Left lung (tissue), 10 donors: Measurements from ENCODE around the gene KRT8. TPM values are rescaled to one million over a fixed set of nuclear protein-coding genes. Genes with fewer than 3 reads are reported as not detected.
A peak's percentile ranks its signal among the peaks of the same experiment; 100 is the strongest.

Source experiments
- ATAC-seq: fragments of 200-7000 bp; cut with Tn5 transposase; one replicate; pipeline ENCODE4 v1.9.1; 2020; ENCODE audit warnings: moderate library complexity
- DNase-seq, 4 donors: peaks; one replicate each; pipeline ENCODE4 v3.0.0-alpha.2; 2013 to 2020
- H3K27ac ChIP-seq, 2 donors: fragments of 200-600 bp; sonication (generic) in 1 of 2; one replicate each; pipeline versions ENCODE4 v1.5.0 to v1.8.0; 2020 to 2021
- H3K27me3 ChIP-seq, 2 donors: fragments of 200-600 bp; sonication (generic) in 1 of 2; one replicate each; pipeline versions ENCODE4 v1.5.0 to v1.8.0; 2020 to 2021
- H3K36me3 ChIP-seq, 2 donors: fragments of 200-600 bp; sonication (generic) in 1 of 2; one replicate each; pipeline versions ENCODE4 v1.5.0 to v1.8.0; 2020 to 2021
- H3K4me1 ChIP-seq, 2 donors: fragments of 200-600 bp; one replicate each; pipeline ENCODE4 v1.8.0; 2021
- H3K4me3 ChIP-seq, 2 donors: fragments of 200-600 bp; sonication (generic) in 1 of 2; one replicate each; pipeline versions ENCODE4 v1.5.0 to v1.8.0; 2020 to 2021; ENCODE audit warnings: mild to moderate bottlenecking in 1 of 2
- H3K9me3 ChIP-seq, 2 donors: fragments of 200-600 bp; sonication (generic) in 1 of 2; one replicate each; pipeline versions ENCODE4 v1.5.0 to v1.8.0; 2020 to 2021
- intact Hi-C, 2 donors: fragments of 100-400 bp; cut with DNase I; formaldehyde crosslinking; loops; one replicate each; pipeline versions ENCODE4 v1.11.2 to v1.14.2; 2022
- polyA plus RNA-seq, 6 donors: library from polyadenylated mRNA; unstranded; fragments of 120-200 nt; gene quantifications; one replicate each; pipeline ENCODE4 v1.2.1, GENCODE V29; 2013; ENCODE audit not compliant: insufficient read length in 6 of 6
- total RNA-seq, 2 donors: library from RNA; stranded (reverse); fragmentation: NEBNext Ultra II Directional; extraction: Animal tissue kit (Norgen Biotek cat#: 25700); gene quantifications; one replicate each; pipeline ENCODE4 v1.2.1, GENCODE V29; 2021
- TF ChIP-seq, protein P1 (sequence below), 2 donors: fragments of 200-600 bp; sonication (generic) in 1 of 2; IDR thresholded peaks; one replicate each; pipeline versions ENCODE4 v1.5.0 to v1.8.0; 2021; ENCODE audit warnings: antibody characterized with exemption in 2 of 2
- donor health status: DM: no; HTN: yes; CAD: no.
- donor health status: DM: no; HTN: no; CAD: no.

The KRT8 gene
- total and polyA plus RNA-seq, 8 donors: 159 to 1,126 (median 207) TPM

GRCh38 chr12:52901715-52902541, 2.9 kb downstream of the KRT8 start:
- H3K27me3 ChIP-seq: peaks cover 0 to 4% of the 10 kb centered on the region in 2 donors
- H3K36me3 ChIP-seq: peaks cover 0 to 29% of the 10 kb centered on the region in 2 donors
- intact Hi-C loops: no loop called here
- TF ChIP-seq, protein P1, sequence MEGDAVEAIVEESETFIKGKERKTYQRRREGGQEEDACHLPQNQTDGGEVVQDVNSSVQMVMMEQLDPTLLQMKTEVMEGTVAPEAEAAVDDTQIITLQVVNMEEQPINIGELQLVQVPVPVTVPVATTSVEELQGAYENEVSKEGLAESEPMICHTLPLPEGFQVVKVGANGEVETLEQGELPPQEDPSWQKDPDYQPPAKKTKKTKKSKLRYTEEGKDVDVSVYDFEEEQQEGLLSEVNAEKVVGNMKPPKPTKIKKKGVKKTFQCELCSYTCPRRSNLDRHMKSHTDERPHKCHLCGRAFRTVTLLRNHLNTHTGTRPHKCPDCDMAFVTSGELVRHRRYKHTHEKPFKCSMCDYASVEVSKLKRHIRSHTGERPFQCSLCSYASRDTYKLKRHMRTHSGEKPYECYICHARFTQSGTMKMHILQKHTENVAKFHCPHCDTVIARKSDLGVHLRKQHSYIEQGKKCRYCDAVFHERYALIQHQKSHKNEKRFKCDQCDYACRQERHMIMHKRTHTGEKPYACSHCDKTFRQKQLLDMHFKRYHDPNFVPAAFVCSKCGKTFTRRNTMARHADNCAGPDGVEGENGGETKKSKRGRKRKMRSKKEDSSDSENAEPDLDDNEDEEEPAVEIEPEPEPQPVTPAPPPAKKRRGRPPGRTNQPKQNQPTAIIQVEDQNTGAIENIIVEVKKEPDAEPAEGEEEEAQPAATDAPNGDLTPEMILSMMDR (IDR thresholded peaks at IDR 0.05): no peak
- no peak overlapping the region for H3K27ac ChIP-seq
- no peak for ATAC-seq
- peak overlapping the region in 1 of 2 donors; percentile 47 for H3K4me3 ChIP-seq
- peaks cover 0 to 9% of the 10 kb centered on the region in 2 donors for H3K4me1 ChIP-seq
- H3K9me3 ChIP-seq: no peaks in the 10 kb centered on the region
- DNase-seq: no peak

DNA sequence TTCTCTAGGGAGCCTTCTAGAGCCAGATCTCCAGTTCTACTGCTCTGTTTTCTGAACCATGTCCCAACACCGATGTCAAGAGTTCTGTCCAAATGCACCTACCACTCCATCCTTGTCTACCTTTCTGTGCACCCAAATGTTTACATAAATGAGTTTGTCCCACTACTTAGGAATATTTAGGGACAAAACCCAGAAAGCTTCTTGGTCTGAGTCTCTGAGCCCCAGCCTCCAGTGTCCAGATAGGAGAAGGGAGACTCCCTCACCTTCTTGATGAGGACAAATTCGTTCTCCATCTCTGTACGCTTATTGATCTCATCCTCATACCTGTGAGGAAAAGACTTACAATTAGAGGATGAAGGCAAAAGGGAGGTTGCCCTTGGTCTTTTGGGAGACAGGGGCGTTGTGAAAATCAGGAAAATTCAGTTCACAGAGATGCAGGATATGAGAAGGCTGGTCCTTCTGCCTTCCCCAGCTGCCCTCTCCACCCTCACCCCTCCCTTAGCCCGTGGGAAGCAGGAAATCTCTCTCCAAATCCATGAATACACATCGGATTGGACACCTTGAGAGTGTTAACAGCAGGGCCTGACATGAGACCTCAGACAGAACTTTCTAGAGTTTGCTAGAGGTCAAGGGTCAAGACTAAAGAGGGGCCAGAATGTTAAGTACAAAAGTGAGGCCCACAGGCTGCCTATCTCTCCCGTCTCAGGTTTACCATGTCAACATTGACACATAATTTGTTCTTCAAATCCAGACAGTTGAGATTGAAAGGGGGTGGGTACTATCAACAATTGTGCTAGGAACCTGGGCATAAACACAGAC, 3.8 kb downstream of the KRT8 start:
- ATAC-seq: no peak
- intact Hi-C loops: no loop called here
- no peak for DNase-seq
- H3K27me3 ChIP-seq: peaks cover 0 to 4% of the 10 kb centered on the region in 2 donors
- H3K4me3 ChIP-seq: peak overlapping the region in 1 of 2 donors; percentile 47
- TF ChIP-seq, protein P1 (IDR thresholded peaks at IDR 0.05): no peak
- H3K4me1 ChIP-seq: peaks cover 0 to 5% of the 10 kb centered on the region in 2 donors
- no peaks in the 10 kb centered on the region for H3K9me3 ChIP-seq
- H3K27ac ChIP-seq: no peak overlapping the region
- peaks cover 0 to 29% of the 10 kb centered on the region in 2 donors for H3K36me3 ChIP-seq

- no peak overlapping the region for H3K27ac ChIP-seq
- H3K4me1 ChIP-seq: peaks cover 0 to 5% of the 10 kb centered on the region in 2 donors
- no peaks in the 10 kb centered on the region for H3K9me3 ChIP-seq
- H3K27me3 ChIP-seq: peaks cover 0 to 4% of the 10 kb centered on the region in 2 donors
- no peak for ATAC-seq
- H3K36me3 ChIP-seq: peaks cover 0 to 29% of the 10 kb centered on the region in 2 donors
- TF ChIP-seq, protein P1 (IDR thresholded peaks at IDR 0.05): no peak
- DNase-seq: no peak
- no peak overlapping the region for H3K4me3 ChIP-seq
- intact Hi-C loops: no loop called here
These were observed 4.5 kb downstream of the KRT8 start for GRCh38 chr12:52900166-52900895.

DNA sequence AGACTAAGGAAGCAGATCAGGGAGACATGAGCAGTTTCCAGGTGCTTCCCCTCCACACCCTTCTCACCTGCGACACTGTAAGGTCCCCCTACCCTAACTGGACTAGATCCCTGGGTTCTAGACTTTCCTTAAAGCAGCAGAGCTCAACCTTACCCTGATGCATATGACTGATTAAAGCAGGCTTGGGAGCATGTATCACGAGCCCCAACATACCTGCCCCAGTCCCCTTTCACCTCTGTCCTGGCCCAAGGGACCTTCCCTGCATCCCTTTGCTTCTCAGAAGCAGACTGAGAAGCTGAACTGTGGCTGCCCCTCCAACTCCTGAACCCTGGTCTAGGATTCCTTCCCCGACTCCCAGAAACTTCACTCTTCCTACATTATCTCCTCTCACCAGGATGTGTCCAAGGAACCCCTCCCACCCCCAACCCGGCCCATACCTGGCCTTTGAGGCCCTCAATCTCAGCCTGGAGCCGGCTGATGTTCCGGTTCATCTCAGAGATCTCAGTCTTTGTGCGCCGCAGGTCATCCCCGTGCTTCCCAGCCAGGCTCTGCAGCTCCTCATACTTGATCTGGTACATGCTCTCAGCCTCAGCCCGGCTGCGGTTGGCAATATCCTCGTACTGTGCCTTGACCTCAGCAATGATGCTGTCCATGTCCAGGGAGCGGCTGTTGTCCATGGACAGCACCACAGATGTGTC, 5.4 kb downstream of the KRT8 start:
- Histone ChIP-seq H3K4me1 (peaks cover 0 to 5% of the 10 kb centered on the region in 2 donors), H3K36me3 (peaks cover 0 to 29% of the 10 kb centered on the region in 2 donors), H3K27ac (no peak overlapping the region), H3K27me3 (peaks cover 0 to 4% of the 10 kb centered on the region in 2 donors), H3K4me3 (no peak overlapping the region), H3K9me3 (no peaks in the 10 kb centered on the region)
- ATAC-seq: no peak
- TF ChIP-seq, protein P1 (IDR thresholded peaks at IDR 0.05): no peak
- no peak for DNase-seq
- intact Hi-C loops: no loop called here
